Measurements from ENCODE around the gene CNN3.

CNN3 gene

DNA sequence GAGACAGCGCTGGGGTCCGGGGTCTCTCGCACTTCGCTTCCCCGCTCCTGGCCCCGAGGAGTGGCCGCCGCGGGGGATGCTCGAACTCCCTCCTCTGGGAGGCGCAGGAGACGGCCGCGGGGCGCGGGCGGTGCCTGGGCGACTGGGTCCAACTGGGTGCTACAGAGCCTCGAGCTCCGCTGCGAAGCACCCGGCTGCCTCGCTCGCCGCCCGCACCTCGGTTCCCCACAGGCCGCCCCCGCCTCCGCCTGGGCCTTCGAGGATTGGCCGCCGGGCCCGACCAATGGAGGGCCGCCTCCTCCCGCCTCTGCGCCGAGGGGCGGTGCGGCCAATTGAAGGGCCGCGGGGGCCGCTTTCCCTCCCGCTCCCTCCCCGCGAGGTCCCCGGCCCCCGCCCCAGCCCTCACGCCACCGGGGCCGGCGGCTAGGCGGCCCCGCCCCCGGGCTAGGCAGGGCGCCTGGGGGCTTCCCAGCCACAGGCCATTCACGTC lies at the start of gene CNN3:
CNN3 (minus strand) TSS at position 196 of the 490 bp plus-strand sequence. CDS start 216 bp downstream, outside the sequence.
- peak; percentile 53 for DNase-seq (ENCODE audit: low spot score)

DNA sequence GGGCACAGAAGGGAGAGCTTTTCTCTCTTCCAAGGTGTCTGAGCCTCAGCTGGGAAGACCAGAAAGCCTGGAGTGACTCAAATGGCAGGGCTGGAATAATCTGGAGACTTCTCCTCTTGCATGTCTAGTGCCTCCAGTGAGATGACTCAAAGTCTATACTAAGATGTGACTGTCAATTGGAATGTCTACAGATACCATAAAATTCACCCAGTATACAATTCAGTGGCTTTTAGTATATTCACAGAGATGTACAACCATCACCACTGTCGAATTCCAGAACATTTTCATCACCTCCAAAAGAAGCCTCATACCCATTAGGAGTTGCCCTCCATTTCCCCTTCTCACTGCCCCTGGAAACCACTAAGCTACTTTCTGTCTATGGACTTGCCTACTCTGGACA lies 47.9 kb upstream of the CNN3 start:
- DNase-seq (ENCODE audit: low spot score): no peak

DNA sequence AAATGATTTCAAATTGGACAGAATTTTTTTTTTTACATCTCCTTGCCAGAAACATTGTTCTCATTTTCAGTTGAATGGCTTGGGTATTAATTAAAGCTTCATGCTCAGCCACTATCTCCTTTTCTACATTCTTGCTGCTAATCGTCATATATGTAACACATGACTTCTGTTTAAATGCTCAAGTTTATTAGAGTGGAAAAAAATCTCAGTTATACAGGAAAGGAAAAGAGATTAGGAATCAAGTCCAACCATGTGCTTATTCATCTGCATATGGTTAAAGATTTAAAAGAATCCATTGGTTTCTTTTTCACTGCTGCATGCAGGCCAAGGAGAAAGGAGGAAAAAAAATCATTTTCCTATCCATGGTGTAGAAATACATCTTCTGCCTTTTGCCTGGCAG lies 47.3 kb upstream of the CNN3 start:
- no peak for DNase-seq (ENCODE audit: low spot score)

DNA sequence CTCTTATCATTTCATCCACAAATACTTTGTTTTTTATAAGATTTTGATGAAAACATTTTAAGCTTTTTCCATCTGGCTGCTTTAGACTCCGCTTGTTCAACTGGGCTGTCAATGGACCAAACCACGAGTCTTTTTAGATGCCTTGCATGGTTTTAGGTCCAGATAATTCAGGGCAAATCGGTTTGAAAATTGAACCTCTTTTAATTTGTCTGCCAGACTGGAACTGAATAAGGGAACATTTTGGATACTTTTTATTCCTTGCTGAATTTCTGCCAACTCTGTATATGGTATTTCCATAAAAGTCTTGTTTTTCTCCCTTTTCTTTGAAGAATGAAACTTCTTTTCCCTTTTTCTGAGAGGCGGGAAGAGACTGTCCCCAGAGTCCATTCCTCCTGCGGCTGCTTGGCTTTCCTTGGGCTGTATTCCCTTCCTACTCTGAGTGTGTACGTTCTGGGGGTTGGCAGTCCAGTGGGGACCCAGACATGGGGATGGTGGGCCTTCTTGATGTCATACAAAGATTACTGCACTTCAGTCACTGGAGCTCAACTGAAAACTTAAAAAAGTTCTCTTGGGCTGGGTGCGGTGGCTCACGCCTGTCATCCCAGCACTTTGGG lies 46.5 kb upstream of the CNN3 start:
- no peak for DNase-seq (ENCODE audit: low spot score)

DNA sequence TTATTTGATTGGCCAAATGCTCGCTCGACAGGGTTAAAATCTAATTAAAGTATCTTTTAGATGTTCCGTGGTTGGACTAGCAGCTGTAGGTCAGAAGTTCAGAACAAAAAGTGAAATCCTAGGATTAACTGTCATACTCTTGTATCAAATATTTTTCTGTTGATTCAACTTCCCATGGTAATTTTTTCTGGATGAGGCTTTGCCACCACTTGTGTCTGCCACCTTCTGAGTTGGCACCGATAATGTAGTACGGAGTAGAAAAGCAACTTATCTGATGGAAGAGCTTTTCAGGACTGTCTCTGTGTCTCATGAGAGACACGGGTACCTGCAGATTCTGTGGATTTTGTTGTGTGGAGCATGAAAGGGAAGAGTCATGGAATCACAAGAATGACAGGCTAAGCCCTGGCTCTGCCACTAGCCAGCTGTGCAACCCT lies 44.6 kb upstream of the CNN3 start:
- no peak for DNase-seq (ENCODE audit: low spot score)

DNA sequence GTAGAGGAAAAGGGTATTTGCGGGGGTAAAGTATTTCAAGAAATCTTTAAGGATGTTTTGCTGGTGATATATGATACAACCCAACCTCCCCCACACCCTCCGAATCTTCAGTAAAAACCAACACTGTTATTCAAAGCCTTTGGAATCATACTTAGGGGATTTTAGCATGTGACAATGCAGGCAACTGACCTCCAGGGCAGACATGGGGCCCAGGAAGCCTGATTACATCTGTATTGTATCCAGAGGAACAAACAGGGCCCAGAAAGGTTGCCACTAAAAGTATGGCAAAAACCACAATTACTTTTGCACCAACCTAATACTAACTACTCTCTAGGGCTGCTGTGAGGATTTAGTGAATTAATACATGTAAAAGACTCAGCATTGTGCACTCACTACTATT lies 43.9 kb upstream of the CNN3 start:
- DNase-seq (ENCODE audit: low spot score): no peak

DNA sequence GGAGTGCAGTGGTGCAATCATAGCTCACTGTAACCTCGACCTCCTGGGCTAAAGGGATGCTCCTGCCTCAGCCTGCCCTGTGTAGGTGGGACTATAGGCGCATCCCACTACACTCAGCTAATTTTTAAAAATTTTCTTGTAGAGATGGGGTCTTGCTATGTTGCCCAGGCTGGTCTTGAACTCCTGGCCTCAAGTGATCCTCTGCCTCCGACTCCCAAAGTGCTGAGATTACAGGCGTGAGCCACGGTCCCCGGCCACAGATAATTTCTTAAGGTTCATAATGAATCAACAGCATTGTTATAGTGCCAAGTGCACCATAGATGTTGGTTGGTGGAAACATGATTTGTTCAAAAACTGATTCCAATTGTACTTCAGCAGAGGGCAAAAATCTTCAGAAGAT lies 42.2 kb upstream of the CNN3 start:
- no peak for DNase-seq (ENCODE audit: low spot score)

DNA sequence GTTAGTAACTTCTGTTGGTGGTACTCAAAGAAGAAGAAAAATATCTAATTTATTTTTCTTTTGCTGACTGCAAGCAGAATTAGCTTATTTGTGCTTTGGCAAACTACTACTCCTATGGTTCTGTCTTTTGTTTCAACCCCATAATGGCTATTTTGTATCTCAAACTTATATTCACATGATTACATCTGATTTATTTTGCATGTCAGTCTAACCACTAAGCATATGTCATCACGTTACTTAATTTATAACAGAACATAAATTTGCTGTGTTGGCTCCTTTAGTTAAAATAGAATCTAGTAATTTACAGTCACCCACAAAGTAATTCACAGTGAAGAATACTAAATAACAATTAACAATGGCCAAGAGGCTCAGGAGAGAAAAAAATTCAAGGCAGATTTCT lies 39.1 kb upstream of the CNN3 start:
- DNase-seq (ENCODE audit: low spot score): no peak

DNA sequence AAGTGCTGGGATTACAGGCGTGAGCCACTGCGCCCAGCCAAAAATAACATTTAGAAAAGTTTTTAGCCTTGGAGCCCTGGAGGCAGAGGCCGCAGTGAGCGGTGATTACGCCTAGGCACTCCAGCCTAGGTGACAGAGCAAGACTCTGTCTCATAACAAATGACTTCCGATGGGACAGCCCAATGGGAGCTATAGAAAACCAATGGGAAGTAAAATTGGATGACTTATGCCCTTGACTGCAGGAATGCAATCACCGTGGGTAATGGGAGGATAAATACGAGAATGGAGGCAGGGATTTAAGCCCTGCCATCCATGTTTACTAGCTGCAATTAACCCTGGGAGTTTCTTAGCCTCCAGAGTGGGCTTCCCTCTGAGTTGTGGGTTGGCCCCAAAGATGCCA lies 37.0 kb upstream of the CNN3 start:
- DNase-seq (ENCODE audit: low spot score): no peak

DNA sequence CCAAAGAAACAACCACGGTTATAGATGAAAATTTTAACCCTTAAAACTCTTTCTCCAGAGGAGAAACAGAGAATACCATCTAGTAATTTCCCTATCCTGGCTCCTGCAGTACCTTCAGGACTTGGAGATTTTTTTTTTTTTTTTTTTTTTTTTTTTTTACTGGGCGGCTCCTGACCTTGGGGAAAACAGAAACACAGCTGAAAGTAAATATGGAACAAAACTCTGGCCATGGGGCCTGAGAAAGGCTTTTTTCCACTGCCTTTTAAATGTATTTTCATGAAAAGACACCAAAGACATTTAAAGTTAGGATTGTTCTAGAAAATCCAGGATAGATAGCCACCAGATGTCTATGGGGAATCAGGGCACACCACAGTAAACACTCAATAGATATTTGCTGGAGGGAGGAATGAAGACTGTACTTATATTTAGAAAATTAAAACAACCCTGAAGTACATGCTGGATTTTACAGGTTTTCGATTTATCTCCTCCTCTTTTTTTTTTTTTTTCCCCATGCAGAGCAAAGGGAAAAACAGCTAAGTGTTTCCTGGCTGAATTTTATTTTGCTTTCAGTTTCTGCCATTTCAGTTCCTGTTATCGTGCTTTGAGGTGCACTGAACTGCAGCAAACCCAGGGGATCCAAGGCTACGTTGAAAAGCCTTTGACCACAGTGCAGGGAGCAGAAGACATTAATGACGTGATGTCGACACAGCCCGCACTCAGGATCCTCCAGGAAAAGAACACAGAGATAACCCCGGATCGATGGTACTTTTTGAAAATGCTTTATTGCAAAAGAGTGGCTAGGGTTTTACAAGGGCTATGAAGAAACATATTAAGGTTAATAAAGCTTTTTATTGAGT lies 35.7 kb upstream of the CNN3 start:
- peak; percentile 37 for DNase-seq (ENCODE audit: low spot score)

DNA sequence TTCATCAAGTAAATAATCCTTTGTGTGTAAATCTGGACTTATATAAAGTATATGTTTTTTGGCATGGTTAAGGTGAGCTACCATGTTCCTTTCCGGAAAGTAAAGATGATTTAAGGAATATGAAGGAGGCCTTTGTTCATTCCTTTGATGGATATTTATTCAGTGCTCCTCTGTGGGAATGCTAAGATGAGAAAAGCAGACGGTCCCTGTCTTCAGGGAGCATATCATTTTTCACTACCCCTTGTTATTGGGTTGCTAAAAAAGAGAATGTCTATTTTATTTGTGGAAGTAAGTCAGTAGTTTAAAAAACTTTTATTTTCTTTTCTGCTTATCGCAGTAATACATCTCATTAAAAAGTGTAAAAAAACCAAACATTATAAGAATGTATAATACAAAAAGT lies 35.1 kb upstream of the CNN3 start:
- DNase-seq (ENCODE audit: low spot score): no peak

DNA sequence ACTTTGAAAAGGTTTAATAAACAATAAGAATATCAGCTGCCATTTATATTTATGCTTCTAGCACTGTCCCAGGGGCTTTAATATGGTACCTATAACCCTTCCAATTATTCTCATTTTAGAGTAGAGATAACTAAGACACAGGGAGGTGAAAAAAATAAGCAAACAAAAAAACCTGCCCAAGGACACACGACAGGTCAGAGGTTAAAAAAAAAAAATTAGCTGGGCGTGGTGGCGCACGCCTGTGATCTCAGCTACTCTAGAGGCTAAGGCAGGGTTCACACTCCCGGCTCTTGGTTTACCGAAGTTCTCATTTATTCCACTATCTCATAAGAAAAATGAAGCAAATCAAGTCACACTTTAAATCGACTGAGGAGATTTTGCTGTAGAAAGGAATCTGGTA lies 34.7 kb upstream of the CNN3 start:
- no peak for DNase-seq (ENCODE audit: low spot score)

DNA sequence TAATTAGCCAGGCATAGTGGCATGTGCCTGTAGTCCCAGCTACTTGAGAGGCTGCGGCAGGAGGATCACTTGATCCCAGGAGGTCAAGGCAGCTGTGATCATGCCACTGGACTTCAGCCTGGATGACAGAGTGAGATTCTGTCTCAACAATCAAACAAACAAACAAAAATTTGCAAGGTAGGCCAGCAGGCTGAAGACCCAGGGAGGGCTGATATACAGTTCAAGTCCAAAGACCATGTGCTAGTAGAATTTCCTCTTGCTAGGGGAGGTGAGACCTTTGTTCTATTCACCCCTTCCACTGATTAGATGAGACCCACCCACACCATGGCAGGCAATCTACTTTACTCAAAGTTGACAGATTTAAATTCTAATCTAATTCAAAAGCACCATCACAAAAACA lies 31.2 kb upstream of the CNN3 start:
- no peak for DNase-seq (ENCODE audit: low spot score)

DNA sequence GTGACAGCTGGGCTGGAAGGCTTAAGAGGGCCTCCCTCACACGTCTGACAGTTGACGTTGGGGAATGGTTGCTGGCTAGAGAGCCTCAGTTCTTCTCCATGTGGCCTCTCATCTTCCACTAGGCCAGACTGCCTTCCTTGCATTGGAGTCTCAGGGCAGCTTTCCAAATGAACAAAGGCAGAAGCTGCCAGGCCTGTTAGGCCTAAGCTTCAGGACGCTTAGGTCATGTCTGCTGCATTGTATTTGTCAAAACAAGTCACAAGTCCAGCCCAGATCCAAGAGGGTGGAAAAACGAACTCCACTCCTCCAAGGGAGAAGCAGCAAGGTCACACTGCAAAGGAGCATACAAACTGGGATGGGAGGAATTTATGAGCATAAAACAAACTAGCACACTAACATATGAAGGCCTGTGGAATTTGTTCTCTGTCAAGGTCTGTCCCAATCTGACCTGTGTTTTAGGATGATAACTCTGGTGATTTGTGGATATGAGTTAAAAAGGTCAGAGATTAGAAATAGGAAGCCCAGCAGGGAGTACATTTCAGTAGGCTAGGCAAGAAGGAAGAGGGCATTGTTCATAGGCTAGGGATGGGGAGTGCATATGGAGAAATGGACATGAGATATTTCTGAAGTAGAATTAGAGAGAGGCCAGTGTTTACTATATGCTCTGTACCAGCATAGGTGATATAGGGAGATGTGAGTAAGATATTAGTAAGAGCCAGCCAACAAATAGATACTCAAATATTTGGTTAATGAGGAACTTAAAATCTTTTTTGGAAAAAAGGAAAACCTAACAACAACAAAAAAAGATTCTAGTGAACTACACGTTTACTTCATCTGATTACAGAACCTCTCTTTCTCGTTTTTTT lies 29.1 kb upstream of the CNN3 start:
- DNase-seq (ENCODE audit: low spot score): no peak

DNA sequence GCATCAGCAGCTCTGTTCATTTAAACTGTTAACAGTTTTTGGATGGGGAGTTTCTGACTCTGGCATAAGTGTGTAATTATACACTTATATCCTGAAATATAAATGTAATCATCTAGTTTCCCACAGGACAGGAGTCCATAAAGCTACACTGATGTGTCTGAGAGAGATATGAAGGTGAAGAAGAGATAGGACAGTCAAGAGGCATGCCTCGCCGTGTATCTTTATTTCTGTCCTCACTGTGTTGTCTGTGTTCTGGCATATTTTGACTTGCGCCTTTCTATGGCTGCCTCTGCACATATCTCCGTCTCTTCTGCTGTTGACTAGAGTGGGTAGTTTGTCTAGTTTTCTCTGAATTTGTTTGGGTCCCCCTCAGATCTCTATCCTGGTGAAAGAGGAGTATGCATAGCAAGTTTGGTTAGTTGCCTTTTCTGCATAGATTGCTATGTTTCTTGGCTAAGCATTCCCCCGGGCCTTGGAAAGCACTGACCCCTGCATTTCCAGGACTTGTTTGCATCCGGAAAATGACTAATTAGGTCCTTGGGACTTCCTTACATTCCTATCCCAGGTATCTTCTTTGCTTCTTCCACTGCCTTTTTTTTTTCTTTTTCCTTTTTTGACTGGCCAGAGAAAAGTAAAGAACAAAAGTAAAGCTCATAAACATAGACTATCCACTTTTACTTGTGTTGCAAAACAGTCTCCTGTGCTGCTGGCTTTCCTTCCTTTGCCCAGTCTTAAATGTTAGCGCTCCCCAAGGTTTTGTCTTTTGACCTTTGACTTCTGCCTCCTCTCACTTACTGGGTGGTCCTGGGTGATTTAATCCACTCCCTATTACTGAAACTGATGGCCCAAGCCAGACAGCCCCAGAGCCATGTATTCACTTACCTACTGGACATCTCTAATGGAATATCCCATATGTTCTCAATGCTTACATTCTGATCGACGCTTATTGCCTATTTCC lies 27.6 kb upstream of the CNN3 start:
- DNase-seq (ENCODE audit: low spot score): no peak

DNA sequence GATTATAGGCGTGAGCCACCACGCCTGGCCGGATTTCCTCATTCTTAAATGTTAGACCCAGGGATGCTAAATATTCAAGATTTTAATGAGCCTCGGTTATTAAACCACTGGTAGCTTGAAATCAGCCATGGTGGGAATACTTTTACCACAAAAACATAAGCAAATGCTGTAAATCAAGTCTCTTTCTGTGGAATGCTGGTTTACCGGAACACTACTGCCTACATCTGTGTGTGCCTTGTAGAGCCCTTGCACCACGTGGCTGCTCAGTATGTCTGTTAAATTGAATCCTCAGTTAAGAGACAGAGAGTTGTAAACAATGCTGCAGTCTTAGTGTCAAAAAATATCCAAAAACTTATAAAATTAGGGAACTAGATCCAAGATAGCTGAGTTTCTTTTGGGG lies 26.8 kb upstream of the CNN3 start:
- DNase-seq (ENCODE audit: low spot score): no peak

DNA sequence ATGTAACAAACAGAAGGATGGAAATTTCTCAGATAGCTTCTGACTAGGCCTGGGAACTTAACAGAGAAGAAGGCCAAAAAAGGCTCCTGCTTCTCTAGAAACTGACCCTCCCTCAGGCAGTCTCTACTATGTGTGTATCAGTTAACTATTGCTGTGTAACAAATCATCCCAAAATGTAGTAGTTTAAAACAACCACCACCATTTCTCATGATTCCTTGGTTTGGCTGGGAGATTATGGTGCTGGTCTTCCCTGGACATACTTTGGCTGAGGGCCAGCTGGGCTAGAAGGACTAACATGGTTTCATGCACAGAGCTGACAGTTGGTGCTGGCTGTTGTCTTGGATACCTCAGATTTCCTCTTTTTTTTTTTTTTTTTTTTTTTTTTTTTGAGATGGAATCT lies 26.2 kb upstream of the CNN3 start:
- no peak for DNase-seq (ENCODE audit: low spot score)

DNA sequence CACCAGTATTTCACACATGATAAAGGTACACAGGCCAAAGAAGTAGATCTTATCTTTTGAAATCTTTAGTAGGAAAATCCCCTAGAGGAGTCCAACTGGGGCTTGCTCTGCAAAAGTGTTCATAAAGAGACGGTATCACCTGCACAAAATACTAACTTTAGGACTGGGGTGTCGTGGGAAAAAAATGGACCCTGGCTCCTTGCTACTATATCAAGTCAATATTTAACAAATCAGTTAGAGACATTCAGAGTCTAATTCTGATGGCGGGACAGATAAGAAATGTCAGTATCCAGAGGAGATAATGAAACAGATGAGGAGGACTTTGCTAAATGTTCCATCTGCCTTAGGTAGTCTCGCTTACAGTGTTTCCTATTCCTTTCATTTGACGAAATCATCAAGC lies 25.6 kb upstream of the CNN3 start:
- no peak for DNase-seq (ENCODE audit: low spot score)

DNA sequence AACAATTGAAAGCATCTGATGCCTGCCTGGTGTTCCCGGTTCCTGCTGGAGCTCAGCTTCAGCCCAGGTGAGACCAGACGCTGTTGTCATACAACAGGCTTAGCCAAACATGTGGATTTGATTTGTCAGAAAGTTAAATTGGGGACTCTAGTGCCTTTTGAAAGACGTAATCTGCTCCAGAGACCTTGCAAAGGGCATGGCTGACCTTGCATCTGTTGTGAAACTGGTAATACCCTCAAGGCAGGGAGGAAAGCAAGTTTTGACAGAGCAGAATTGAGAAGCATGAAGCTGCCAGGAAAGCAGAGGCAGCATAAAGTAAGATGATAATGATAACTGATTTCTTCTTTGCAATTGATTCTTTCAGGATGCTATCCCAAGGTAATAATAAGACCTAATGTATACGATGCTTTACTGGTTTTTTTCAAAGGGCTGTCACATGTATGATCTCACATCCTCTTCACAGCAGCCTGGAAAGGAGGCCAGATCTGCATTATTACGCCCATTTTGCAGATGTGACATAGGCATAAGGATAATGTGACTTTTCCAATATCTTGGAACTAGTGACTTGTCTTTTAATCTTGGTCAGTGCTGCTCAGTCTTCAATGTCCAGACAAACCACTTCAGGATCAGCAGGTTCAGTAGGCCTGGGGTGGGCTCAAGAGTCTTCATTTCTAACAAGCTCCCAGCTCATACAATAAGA lies 24.7 kb upstream of the CNN3 start:
- no peak for DNase-seq (ENCODE audit: low spot score)

DNA sequence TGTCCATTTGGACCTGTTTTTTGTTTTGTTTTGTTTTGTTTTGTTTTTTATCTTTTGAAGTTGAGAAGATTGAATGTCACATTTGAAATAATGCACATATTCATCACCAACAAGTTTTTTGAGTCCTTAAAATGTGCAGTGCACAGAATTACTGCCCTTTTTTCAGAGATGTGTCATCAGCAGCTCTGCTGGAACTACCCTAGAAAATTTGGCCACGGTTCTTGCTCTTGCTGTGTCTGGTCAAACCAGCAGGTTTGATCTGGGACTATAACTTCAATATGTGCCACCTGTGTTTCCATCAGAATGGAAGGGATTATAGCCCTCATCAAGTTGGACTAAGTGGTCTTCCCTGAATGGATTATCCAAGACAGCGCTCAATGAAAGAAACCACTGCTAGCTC lies 24.1 kb upstream of the CNN3 start:
- DNase-seq (ENCODE audit: low spot score): no peak
